ENCODE results near the gene ADAM23.
"Not testable (repeated sequence)": the region's sequence is repeated elsewhere in the genome, so short reads cannot be mapped to it uniquely, and the experiment has no call there.

ADAM23 gene, protein sequence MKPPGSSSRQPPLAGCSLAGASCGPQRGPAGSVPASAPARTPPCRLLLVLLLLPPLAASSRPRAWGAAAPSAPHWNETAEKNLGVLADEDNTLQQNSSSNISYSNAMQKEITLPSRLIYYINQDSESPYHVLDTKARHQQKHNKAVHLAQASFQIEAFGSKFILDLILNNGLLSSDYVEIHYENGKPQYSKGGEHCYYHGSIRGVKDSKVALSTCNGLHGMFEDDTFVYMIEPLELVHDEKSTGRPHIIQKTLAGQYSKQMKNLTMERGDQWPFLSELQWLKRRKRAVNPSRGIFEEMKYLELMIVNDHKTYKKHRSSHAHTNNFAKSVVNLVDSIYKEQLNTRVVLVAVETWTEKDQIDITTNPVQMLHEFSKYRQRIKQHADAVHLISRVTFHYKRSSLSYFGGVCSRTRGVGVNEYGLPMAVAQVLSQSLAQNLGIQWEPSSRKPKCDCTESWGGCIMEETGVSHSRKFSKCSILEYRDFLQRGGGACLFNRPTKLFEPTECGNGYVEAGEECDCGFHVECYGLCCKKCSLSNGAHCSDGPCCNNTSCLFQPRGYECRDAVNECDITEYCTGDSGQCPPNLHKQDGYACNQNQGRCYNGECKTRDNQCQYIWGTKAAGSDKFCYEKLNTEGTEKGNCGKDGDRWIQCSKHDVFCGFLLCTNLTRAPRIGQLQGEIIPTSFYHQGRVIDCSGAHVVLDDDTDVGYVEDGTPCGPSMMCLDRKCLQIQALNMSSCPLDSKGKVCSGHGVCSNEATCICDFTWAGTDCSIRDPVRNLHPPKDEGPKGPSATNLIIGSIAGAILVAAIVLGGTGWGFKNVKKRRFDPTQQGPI

DNA sequence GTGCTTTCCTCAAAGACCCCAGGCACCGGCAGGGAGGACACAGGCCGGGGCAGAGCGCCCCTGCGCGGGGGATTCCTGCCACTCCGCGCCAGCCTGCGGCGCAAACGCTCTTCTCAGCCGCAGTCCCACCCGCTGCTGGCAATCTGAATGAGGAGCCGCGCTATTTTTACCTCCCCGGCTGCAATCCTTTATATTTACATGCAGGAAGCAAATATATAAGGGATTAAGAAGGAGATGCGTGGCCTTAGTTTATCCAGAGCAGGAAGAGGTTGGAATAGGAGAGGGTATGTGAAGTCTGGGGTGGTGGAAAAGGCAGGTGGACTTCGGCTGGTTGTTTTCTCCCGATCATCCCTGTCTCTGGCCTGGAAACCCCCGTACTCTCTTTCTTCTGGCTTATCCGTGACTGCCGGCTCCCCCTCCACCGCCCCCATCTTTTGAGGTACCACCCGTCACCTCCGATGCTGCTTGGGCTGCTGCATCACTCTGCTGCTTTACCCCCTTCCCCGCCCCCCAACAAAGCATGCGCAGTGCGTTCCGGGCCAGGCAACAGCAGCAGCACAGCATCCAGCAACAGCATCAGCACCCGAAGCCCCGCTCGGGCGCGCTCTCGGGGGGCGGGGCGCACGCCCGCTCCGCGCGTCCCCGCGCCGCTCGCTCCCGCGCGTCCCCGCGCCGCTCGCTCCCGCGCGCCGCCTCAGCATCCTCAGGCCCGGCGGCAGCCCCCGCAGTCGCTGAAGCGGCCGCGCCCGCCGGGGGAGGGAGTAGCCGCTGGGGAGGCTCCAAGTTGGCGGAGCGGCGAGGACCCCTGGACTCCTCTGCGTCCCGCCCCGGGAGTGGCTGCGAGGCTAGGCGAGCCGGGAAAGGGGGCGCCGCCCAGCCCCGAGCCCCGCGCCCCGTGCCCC, at the start of gene ADAM23:
ADAM23 (plus strand) TSS at position 700 of the 902 bp plus-strand sequence. CDS start 335 bp downstream, outside the sequence.
- DNase-seq (ENCODE audit: low read depth): no peak

DNA sequence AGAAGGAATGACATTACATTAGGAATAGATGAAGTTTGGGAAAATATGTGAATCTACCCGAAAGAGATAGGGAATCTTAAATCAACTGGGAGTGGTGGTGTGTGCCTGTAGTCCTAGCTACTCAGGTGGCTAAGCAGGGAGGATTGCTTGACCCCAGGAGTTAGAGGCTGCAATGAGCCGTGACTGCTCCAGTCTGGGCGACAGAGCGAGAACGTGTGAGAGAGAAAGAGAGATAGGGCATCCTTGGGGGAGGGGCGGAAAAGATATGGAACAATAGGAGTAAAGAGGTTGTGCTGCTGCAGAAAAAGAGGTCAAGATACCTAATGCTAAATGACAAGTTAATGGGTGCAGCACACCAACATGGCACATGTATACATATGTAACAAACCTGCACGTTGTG, 47.1 kb upstream of the ADAM23 start:
- DNase-seq (ENCODE audit: low read depth): no peak

DNA sequence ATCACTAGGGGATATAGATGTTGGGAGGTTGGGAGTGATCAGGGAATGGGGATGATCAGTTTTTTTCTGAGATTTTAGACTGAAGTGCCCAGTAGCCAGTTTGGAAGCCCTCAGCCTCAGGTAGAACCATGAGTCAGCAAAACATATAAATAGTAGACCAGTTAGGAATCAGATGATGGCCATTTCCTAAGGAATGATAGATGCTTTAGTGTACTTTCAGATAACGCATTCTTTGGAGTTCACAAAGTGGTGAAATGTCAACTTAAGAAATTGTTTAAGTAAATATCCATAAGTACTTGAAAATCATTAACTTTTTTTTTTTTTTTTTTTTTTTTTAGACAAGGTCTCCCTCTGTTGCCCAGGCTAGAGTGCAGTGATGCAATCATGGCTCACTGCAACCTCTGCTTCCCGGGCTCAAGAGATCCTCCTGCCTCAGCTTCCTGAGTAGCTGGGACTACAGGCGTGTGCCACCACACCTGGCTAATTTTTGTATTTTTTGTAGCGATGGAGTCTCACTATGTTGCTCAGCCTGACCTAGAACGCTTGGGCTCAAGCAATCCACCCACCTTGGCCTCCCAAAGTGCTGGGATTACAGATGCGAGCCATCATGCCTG, 40.3 kb upstream of the ADAM23 start:
- DNase-seq (ENCODE audit: low read depth): not testable (repeated sequence)

DNA sequence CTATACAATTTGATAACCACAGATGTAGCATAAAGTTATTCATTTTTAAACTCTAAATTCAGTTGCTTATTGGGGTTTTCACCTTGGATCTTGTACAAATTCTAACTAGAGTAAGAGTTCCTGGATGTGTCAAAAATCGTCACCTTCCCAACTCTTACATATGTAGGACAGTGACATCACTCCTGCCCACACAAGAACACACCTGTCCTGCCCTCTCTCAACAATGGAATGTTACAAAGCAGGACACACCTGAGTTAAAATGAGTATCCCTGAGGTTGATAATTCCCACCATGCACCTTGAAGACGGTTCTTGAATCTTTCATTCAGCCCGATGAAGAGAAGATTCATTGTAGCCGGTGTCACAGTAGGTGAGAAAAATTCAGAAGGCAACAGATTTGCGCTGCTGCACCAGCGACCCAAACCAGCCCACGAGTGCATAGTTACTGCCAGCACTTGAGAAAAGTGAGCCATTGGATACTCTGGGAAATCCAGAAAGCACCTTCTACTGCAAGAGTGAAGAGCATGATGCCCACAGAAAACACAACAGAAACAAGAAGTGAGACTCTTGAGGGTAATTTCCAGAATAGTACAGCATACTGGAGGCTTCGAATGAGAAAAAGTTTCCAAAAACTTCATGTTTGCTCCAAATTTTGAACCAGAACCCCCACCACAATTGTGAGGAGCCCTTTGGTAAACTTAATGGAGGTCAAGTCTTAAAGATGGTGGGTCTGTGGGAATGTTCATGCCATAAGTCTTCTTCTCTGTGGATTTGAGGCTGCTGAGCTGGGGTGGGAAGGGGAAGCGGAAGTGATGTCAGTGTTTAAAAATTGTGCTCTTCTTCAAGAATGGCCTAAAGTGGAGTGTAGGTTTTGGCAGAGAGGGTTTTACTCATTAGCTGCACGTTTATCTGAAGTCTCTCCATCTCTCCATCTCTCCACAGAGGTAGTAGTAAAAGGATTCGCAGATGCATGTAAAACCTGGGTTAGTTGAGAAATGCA, 34.7 kb upstream of the ADAM23 start:
- no peak for DNase-seq (ENCODE audit: low read depth)

DNA sequence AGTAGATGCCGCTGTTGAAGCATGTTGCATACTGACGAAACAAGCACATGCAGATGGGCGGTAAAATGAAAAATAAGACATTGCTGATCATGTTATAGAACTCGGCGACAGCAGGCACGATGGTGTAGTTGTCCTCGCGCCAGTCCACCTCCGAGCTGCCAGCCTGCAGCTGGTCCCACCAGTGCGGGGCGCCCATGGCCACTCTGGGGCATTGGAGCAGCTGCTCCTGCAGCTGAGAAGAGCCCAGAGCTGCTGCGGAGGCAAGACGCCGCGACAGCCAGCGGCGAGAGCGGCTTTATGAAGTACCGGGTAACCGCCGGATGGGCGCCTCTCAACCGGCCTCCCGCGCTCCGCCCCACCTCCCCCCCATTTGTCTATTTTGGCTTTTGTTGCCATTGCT, 32.6 kb upstream of the ADAM23 start:
- DNase-seq (ENCODE audit: low read depth): no peak

DNA sequence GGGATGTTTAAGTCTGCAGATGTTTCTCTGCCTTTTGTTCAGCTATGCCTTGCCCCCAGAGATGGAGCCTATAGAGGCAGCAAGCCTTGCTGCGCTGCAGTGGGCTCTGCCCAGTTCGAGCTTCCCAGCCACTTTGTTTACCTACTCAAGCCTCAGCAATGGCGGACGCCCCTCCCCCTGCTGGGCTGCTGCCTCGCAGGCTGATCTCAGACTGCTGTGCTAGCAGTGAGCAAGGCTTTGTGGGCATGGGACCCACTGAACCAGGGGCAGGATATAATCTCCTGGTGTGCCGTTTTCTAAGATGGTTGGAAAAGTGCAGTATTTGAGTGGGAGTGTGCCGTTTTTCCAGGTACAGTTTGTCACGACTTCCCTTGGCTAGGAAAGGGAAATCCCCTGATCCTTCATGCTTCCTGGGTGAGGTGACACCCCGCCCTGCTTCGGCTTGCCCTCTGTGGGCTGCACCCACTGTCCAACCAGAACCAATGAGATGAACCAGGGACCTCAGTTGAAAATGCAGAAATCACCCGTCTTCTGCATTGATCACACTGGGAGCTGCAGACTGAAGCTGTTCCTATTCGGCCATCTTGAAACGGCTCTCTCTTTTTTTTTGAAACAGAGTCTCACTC, 27.6 kb upstream of the ADAM23 start:
- DNase-seq (ENCODE audit: low read depth): no peak

DNA sequence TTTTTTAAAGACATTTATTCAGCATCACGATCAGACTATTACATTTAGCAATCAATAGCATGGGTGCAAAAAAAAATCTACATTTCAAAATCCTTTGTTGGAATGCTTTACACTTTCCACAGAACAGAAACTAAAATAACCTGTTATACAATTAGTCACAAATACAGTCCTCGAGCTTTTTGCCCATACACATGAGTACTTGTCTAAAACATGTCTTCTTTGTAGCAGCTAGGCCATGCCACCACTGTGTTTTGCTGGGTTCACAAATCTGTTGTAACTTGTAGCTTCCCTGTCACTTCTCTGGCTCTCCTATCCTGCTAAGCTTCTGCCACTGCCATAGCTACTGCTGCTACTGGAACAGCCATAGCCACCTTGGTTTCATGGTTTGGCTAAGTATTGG, 24.4 kb upstream of the ADAM23 start:
- DNase-seq (ENCODE audit: low read depth): no peak

DNA sequence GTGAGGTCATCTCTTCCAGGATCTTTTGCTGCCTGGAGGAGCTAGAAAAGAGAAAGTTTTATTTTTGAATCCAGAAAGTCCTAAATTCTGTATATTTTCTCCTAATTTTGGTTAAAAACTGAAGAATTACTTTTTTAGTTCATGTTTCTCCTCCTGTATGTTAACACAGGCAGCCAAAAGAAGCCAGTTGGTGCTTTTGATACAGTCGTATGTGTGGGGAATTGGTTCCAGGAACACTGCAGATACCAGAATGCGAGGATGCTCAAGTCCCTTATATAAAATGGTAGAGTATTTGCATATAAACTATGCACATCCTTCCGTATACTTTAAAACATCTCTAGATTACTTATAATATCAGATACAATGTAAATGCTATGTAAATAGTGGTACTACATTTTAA, 22.6 kb upstream of the ADAM23 start:
- DNase-seq (ENCODE audit: low read depth): no peak

DNA sequence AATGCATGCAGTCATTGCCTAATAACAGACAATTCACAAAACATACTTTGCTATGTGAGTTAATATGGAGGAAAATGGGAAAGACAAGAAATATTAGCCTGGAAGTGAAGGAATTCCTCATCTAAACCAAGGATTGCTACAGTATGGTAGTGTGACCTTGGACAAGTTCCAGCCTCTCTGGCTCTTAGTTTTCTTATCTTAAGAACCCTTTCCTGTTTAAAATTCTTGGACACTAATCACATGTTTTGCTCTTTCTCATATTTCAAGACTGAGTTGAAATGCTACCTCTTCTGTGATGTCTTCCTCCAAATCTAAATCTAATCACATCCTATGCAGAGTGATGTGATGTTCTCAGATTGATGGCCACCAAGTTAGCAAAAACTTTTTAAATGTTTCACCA, 20.8 kb upstream of the ADAM23 start:
- no peak for DNase-seq (ENCODE audit: low read depth)

DNA sequence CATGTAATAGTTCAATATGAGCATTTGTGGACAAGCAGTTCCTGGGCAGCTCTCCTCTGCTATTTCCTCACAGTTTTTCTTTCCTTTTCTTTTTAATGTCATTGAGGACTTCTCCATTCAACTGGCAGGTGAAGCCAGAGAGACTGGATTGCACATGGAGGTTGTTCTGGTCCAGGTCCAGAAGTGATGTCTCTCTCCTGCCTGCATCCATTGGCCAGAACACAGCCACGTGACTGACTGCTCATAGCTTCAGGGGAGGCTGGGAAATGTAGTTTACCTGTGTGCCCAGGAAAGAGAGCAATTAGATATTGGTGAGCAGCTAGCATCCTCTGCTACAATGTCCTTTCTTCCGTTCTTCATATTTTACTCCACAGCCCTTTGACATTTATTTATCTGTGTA, 20.2 kb upstream of the ADAM23 start:
- DNase-seq (ENCODE audit: low read depth): no peak

DNA sequence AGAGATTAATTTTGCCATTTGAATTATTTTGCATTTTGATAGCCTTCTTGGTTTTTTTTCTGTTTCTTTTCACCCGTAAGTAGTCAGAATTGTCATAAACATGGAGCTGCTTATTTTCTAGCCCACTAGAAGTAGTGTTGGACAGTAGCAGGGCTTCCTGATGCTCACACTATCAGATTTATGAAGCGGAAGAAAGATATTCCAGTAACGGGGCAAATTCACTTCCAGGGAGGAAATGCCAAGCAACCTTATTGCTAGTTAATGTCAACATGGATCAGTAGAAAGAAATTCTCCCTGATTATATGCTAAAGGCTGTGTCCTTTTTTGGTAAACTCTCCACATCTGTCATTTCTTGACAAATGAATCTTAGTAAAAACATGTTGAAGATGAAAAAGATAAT, 19.2 kb upstream of the ADAM23 start:
- no peak for DNase-seq (ENCODE audit: low read depth)

DNA sequence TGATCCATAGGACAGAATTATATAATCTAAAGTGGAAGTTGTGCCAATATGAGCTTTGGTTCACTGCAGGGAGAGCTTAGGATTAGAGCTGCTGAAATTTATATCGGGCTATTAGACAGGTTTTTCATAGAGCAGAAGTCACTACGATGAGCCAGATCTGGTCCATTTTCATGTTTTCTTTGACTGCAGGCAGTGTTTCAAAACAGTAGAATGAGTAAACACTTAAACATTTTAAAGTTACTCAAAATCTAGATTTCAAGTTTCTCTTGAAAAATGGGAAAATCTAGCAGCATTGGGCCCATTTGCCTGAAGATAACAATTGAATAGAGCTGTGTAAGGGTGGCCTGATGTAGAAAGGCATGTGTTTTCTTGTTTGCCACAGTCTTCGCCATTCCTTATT, 14.5 kb upstream of the ADAM23 start:
- no peak for DNase-seq (ENCODE audit: low read depth)

DNA sequence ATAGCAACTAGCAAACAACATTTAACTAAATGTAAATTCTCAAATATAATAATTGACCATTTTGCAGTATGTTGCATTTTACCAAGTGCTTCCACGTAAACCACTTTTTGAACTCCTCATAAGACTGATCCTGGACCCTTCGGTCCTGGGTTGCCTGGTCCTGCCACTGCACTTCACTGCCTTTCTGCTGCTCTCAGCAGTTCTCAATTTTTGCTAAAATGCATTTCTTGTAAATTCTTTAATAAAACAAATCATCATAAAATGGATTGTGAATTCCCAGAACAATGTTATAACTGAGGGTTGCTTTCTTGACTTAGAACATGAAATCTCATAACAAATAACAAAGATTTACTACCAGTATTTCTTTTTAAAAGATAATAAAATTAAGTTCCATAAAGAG, 12.9 kb upstream of the ADAM23 start:
- DNase-seq (ENCODE audit: low read depth): no peak

DNA sequence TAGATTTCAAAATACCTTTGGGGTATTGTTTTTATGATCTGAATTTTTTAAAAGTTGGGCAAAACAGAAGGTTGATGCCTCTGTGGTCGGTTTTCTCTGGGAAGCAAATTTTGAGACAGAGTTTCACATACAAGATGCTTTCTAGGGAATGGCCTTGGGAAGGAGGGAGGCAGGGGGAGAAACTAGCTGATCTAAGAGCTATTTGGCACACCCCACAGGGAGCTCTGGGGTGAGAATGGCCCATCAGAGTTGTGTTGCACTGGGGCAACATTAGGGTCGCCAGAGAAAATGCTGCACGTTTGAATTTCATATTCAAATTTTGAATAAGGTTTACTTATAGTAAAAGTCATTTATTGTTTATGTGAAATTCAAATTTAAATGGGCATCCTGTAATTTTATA, 11.9 kb upstream of the ADAM23 start:
- no peak for DNase-seq (ENCODE audit: low read depth)

DNA sequence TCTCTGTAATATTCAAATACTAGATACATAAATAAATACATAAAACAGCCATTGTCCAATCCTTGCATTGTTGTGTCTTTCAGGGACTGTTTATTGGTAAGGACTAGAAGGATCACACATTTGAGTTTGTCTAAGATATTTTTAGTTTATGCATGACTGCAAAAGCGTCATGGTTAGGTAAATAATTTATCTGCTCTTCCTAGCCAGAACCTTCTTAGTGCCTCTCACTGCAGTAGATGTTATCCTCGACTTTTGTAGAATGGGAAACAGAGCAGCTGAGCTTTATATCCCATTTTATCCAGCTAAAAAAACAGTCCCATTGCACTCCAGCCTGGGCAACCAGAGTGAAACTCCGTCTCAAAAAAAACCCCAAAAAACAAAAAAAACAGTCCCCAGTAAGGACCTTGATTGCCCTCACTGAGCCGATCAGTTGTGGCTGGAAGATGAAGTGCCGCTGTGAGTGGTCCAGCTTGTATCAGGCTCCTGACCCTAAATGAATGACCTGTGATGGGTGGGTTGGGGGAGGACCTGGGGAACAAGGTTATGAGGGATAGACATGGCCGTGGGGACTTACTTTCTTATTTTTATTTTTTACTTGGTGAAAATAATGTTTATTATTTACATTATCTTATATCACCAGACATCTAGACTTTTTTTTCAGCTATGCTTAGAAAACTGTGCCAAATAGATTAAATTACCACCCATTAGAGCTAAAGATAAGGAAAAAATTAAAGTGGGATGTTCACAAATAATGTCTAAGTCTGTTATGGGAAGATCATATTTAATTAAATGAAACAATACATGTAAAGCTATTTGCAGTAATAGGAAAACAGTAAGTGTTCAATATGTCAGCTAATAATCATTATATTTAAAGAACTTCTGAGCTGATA, 10.9 kb upstream of the ADAM23 start:
- no peak for DNase-seq (ENCODE audit: low read depth)

DNA sequence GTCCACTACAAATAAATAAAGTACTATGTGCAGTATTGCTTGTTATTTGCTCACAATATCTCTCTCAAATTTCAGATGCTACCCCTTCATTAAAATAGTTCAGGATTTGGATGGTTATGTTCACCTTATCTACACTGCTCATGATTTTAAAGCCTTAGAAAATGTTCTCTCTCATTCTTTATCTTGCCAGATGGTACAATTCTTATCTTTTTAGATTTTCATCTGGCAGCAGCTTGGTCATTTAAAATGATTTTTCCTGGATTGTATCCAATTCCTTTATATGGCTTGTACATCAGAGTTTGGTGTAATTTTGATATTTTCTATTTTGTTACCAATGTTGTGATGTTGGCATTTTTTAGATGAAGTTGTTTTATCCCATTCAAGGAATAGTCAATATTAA, 10.1 kb upstream of the ADAM23 start:
- DNase-seq (ENCODE audit: low read depth): no peak

DNA sequence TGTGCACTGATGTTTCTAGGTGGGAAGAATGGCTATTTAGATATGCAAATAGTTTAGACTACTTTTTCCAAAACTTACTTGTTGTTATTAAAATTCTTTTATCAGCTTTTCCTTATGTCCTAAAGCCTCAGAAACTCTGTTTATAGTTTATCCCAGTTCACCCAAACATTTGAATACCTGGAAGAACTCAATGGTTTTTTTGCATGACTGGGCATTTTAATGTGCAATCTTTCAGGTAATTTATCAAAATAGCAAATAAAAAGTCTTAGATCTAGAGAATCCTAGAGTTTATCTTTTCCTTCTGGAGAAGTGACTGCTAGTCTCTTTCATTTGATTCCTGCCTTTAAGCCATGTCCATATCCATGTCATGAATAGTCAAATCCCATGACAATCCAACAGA, 9.6 kb upstream of the ADAM23 start:
- DNase-seq (ENCODE audit: low read depth): no peak

DNA sequence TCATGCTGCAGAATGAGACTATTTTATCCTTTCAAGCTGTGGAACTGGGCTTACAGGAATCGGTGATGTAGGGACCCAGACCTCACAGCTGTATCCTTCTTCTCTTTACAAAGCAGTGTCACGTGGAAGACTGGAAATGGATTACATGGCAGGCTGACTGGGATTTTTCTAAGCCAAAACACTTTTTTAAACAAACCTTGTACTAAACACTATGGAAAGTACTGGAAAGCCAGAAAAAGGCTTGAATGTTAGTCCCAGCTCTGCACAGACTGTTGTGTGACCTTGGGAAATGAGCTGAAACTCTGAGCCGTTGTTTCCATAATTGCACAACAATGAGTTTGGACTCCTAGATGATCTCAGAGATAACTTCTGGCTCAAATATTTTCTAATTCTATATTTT, 7.6 kb upstream of the ADAM23 start:
- DNase-seq (ENCODE audit: low read depth): no peak

DNA sequence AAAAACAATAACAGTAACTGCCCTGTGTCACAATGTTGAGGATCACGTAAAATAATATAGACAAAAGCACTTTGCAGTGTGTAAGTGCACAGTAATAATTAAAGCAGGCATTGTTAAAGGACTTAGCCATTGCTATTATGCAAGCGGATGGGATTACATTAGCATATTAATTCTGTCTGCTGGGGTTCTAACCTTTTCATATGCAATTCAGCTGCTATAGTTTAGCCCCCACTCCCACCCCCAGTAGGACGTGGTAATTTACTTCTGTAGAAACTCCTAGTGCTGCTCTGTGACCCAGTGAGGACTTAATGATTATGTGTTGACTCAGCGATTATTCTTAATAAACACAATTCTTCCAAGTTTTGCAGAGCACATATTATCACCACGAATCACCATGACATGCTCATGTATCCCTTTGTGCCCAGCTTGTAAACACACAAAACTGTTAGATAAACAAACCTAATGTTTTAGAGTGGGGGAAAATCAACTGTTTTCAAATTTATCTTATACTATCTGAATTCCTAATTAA, 5.1 kb upstream of the ADAM23 start:
- no peak for DNase-seq (ENCODE audit: low read depth)
